K562 (cell line): ENCODE data around the gene ANK3. TPM values are rescaled to one million over a fixed set of nuclear protein-coding genes. Genes with fewer than 3 reads are reported as not detected.

ENCODE experiments used
- ATAC-seq: fragments of 200-7000 bp; cut with Tn5 transposase; 3 replicates; pipeline ENCODE4 v1.9.1; 2020; ENCODE audit warnings: moderate library complexity
- BruUV-seq: library from RNA; stranded (reverse); fragments of 400-500 nt; replicated peaks from 2 replicates; lab custom pipeline; 2021; lab: Mats Ljungman, UMichigan
- CTCF ChIA-PET: fragments of 300-600 bp; formaldehyde crosslinking; extraction: SDS; loops from one replicate; lab custom pipeline; 2021; ENCODE audit warnings: low intra/inter-chr PET ratio; lab: Yijun Ruan, JAX
- POLR2A ChIA-PET: fragments of 300-600, 350-650 bp; sonication (Branson Sonifier 250); formaldehyde crosslinking; extraction: SDS; loops from one replicate; lab custom pipeline; 2021; ENCODE audit warnings: antibody characterized with exemption, inconsistent platforms; lab: Yijun Ruan, JAX
- DNase-seq, 4 experiments: peaks; one replicate each; pipeline versions ENCODE4 v3.0.0 to v3.0.0-alpha.2; 2011 to 2018; ENCODE audit warnings: low spot score in 3 of 4, mixed read lengths in 3 of 4; ENCODE audit errors: extremely low read depth in 1 of 4
- FAIRE-seq: peaks from 2 replicates; lab custom pipeline; 2011; peaks lifted over from hg19 to GRCh38; lab: Jason Lieb, UNC
- H2AFZ ChIP-seq: 2 replicates; pipeline ENCODE4 v1.6.0; 2011; ENCODE audit warnings: low read depth, low read length, control low read depth, inconsistent platforms
- H3K27ac ChIP-seq: fragments of 200-600 bp; 3 replicates; pipeline ENCODE4 v1.8.0; 2011; ENCODE audit warnings: low read depth, mild to moderate bottlenecking, control low read depth, inconsistent platforms, low read length, moderate library complexity, mixed read lengths; ENCODE audit errors: extremely low read depth
- H3K27me3 ChIP-seq, 2 experiments: fragments of 300-600 bp in 1 of 2; 2 replicates in 1 of 2; 3 replicates in 1 of 2; pipeline versions ENCODE4 v1.6.0 to v1.8.0; 2011; ENCODE audit warnings: inconsistent platforms in 2 of 2, low read length in 2 of 2, mild to moderate bottlenecking in 1 of 2, mixed read lengths in 1 of 2, moderate library complexity in 1 of 2; ENCODE audit not compliant: control insufficient read depth in 2 of 2, insufficient read depth in 2 of 2
- H3K36me3 ChIP-seq: fragments of 300-600 bp; 3 replicates; pipeline ENCODE4 v1.8.0; 2011; ENCODE audit warnings: mild to moderate bottlenecking, low read length, inconsistent platforms; ENCODE audit not compliant: control insufficient read depth, insufficient read depth
- H3K4me1 ChIP-seq, 2 experiments: fragments of 200-600 bp in 1 of 2; replicated peaks in 1 of 2; 2 replicates in 1 of 2; 3 replicates in 1 of 2; pipeline versions ENCODE4 v1.5.1 to v1.8.0; 2011; ENCODE audit warnings: inconsistent platforms in 2 of 2, low read length in 2 of 2, mild to moderate bottlenecking in 1 of 2, mixed read lengths in 1 of 2, moderate library complexity in 1 of 2; ENCODE audit not compliant: control insufficient read depth in 2 of 2, insufficient read depth in 2 of 2
- H3K4me2 ChIP-seq: 2 replicates; pipeline ENCODE4 v1.6.1; 2011; ENCODE audit warnings: low read length, control low read depth, inconsistent platforms, mixed read lengths; ENCODE audit not compliant: insufficient read depth
- H3K4me3 ChIP-seq: fragments of 200-600 bp; sonication (generic), shearing (Covaris generic); 2 replicates; pipeline ENCODE4 v1.5.1; 2016; ENCODE audit warnings: control low read depth, inconsistent platforms
- H3K79me2 ChIP-seq: fragments of 200-600 bp; 3 replicates; pipeline ENCODE4 v1.8.0; 2011; ENCODE audit warnings: low read length, inconsistent platforms; ENCODE audit not compliant: control insufficient read depth, insufficient read depth
- H3K9ac ChIP-seq, 2 experiments: 2 replicates each; pipeline versions ENCODE4 v1.6.0 to v1.6.1; 2011; ENCODE audit warnings: low read depth in 2 of 2, low read length in 2 of 2, control low read depth in 1 of 2, inconsistent platforms in 1 of 2, mild to moderate bottlenecking in 1 of 2, mixed read lengths in 1 of 2; ENCODE audit not compliant: insufficient read depth in 1 of 2
- H3K9me1 ChIP-seq: one replicate; pipeline ENCODE4 v1.6.0; 2011; ENCODE audit warnings: inconsistent platforms, mild to moderate bottlenecking, low read length, moderate library complexity; ENCODE audit not compliant: control insufficient read depth, insufficient read depth
- H3K9me3 ChIP-seq: replicated peaks from 2 replicates; pipeline ENCODE4 v1.5.1; 2011; ENCODE audit warnings: low read depth, low read length, inconsistent platforms; ENCODE audit not compliant: control insufficient read depth, insufficient read depth
- H4K20me1 ChIP-seq: replicated peaks from 2 replicates; pipeline ENCODE4 v1.6.1; 2011; ENCODE audit warnings: low read length, inconsistent platforms, mixed read lengths; ENCODE audit not compliant: control insufficient read depth, insufficient read depth
- ATF4 ChIP-seq: fragments of 450-650 bp; formaldehyde crosslinking; IDR thresholded peaks from 2 replicates; pipeline ENCODE4 v1.4.0; 2022; ENCODE audit warnings: mild to moderate bottlenecking, moderate library complexity
- ATF7 ChIP-seq: fragments of 450-650 bp; IDR thresholded peaks from 2 replicates; pipeline ENCODE4 v1.7.1; 2014; ENCODE audit warnings: mild to moderate bottlenecking, moderate library complexity
- CBFA2T3 ChIP-seq: fragments of 450-650 bp; IDR thresholded peaks from 2 replicates; pipeline ENCODE4 v1.6.1; 2017
- DMBX1 ChIP-seq: fragments of 250-450 bp; sonication (Bioruptor Pico); IDR thresholded peaks from 2 replicates; pipeline ENCODE4 v1.8.0; 2022; ENCODE audit warnings: inconsistent platforms, mild to moderate bottlenecking, moderate library complexity, borderline replicate concordance
- ETS1 ChIP-seq: conservative IDR thresholded peaks from 2 replicates; pipeline ENCODE4 v1.6.1; 2011; ENCODE audit warnings: low read depth, mild to moderate bottlenecking, low read length; ENCODE audit not compliant: control insufficient read depth
- MBD1 ChIP-seq: fragments of 250-450 bp; sonication (Bioruptor Pico); IDR thresholded peaks from 2 replicates; pipeline ENCODE4 v1.8.0; 2022; ENCODE audit warnings: inconsistent platforms
- NFIC ChIP-seq: fragments of 450-650 bp; IDR thresholded peaks from 2 replicates; pipeline ENCODE4 v1.6.1; 2017; ENCODE audit warnings: mild to moderate bottlenecking, inconsistent platforms
- PTRF ChIP-seq: fragments of 450-650 bp; IDR thresholded peaks from 2 replicates; pipeline ENCODE4 v1.6.1; 2016; ENCODE audit warnings: mild to moderate bottlenecking, missing genetic modification characterization, missing compliant biosample characterization
- ZNF311 ChIP-seq: fragments of 250-450 bp; sonication (Bioruptor Pico); IDR thresholded peaks from 2 replicates; pipeline ENCODE4 v1.4.0; 2020; ENCODE audit warnings: mild to moderate bottlenecking, moderate library complexity
- WGBS: fragments of 100-300 bp; shearing (Covaris generic); methylation state at CpG from one replicate; pipeline ENCODE4 v1.1.6; 2016; ENCODE audit warnings: low coverage, mixed read lengths; ENCODE audit not compliant: insufficient coverage; ENCODE audit errors: missing lambda C conversion rate; 5-methylcytosine and 5-hydroxymethylcytosine counted together
- in situ Hi-C: fragments of 300-500 bp; cut with MboI; formaldehyde crosslinking; loops from 4 replicates; pipeline ENCODE4 v1.15.0; 2018; ENCODE audit warnings: inconsistent platforms, mixed read lengths
- intact Hi-C: fragments of 100-400 bp; cut with micrococcal nuclease; formaldehyde crosslinking; loops from 2 replicates; pipeline ENCODE4 v1.14.2; 2022
- polyA plus RNA-seq, 8 experiments: library from polyadenylated mRNA; depleted of rRNA in 4 of 8; stranded (reverse) in 5 of 8; unstranded in 3 of 8; fragments of >200 nt; fragmentation: Nextera tagmentation in 2 of 8; fragmentation: Illumina TruSeq in 1 of 8; extraction: Ambion mirVana in 2 of 8; extraction: Trizol in 1 of 8; gene quantifications; 2 replicates each; pipeline versions ENCODE4 v1.2.1 to v1.2.3, GENCODE V29; 2011 to 2014; ENCODE audit warnings: inconsistent platforms in 1 of 8, missing spikeins in 1 of 8
- total RNA-seq, 7 experiments: library from RNA; depleted of rRNA in 6 of 7; stranded (reverse); fragments of >200 nt in 6 of 7; fragmentation: Illumina TruSeq in 2 of 7; extraction: Trizol in 2 of 7; gene quantifications; 2 replicates each; pipeline versions ENCODE4 v1.2.1 to v1.2.3, GENCODE V29; 2011 to 2021; ENCODE audit warnings: low replicate concordance in 1 of 7

Gene ANK3
- total and polyA plus RNA-seq, 9 of the 15 experiments (the other 6 are each of a cell fraction or from before 2014, with no cell fraction given) = 10.0 to 32.3 (median 17.9) TPM

- H2AFZ ChIP-seq = no peak overlapping the region
- H3K9ac ChIP-seq = no peak overlapping the region
- no peaks in the 10 kb centered on the region for H3K9me3 ChIP-seq
- no peaks in the 10 kb centered on the region for H3K36me3 ChIP-seq
- H3K27ac ChIP-seq = no peak overlapping the region
- ChIA-PET POLR2A (no interaction called here), CTCF (no interaction called here)
- no peak overlapping the region for H3K4me3 ChIP-seq
- no peaks in the 10 kb centered on the region for H3K79me2 ChIP-seq
- BruUV-seq = no TSS peak
- no peaks in the 10 kb centered on the region; a peak in 1 of 5 replicates for H3K4me1 ChIP-seq
- H3K4me2 ChIP-seq = no peak overlapping the region
- H3K9me1 ChIP-seq = no peaks in the 10 kb centered on the region
- WGBS = 6% methylated on average over 5 of the region's 5 CpGs
- no peaks in the 10 kb centered on the region for H4K20me1 ChIP-seq
- ATAC-seq = no peak
- intact Hi-C loops = no loop called here
- FAIRE-seq = no peak
- no peak for TF ChIP-seq ATF7
- TF ChIP-seq NFIC = peak; percentile 77
- 0 out of 2 replicates have a peak, but pooled peaks have one; percentile 21 for TF ChIP-seq CBFA2T3
- TF ChIP-seq, all 486 proteins: peak for 2
- in situ Hi-C loops = no loop called here
- DNase-seq = peak in 1 of 4 experiments; percentile 14
- peaks cover 5 to 8% of the 10 kb centered on the region in 2 experiments; a peak in 4 of 5 replicates for H3K27me3 ChIP-seq
Measured at GRCh38 chr10:60003651-60004523, 385.8 kb downstream of the ANK3 start.

GRCh38 chr10:60000747-60001146, 388.9 kb downstream of the ANK3 start:
- no peaks in the 10 kb centered on the region for H3K9me3 ChIP-seq
- H3K27ac ChIP-seq = no peak overlapping the region
- FAIRE-seq = no peak
- 12% methylated on average over 3 of the region's 3 CpGs for whole genome bisulfite sequencing
- BruUV-seq = no TSS peak
- in situ Hi-C loops (no loop called here), intact Hi-C loops (no loop called here)
- no peak for ATAC-seq
- H3K4me2 ChIP-seq = no peak overlapping the region
- H3K9ac ChIP-seq = no peak overlapping the region
- H3K27me3 ChIP-seq = no peaks in the 10 kb centered on the region; a peak in 1 of 5 replicates
- no peaks in the 10 kb centered on the region for H3K79me2 ChIP-seq
- H3K36me3 ChIP-seq = no peaks in the 10 kb centered on the region
- no peak for DNase-seq
- H4K20me1 ChIP-seq = no peaks in the 10 kb centered on the region
- H2AFZ ChIP-seq = peak overlapping the region; percentile 61
- no peaks in the 10 kb centered on the region for H3K9me1 ChIP-seq
- CTCF ChIA-PET = no interaction called here
- POLR2A ChIA-PET = interaction anchor here (0.7 to 0.9 kb wide), 2 partner anchors 12 to 17 kb away, joined by 3 read pairs; no protein-coding TSS in a partner anchor
- H3K4me1 ChIP-seq = no peaks in the 10 kb centered on the region; a peak in 1 of 5 replicates
- no peak overlapping the region for H3K4me3 ChIP-seq
- TF ChIP-seq DMBX1 (CRISPR knock-in tag) (peak; percentile 55; the same call in 1 of the 2 replicates), MBD1 (CRISPR knock-in tag) (no peak), ETS1 (no peak), PTRF (tag) (no peak), ZNF311 (CRISPR knock-in tag) (peak; percentile 92), ATF4 (CRISPR knock-in tag) (no peak)
